ENCODE data around the gene ERC2.
"Not testable (repeated sequence)": the region's sequence is repeated elsewhere in the genome, so short reads cannot be mapped to it uniquely, and the experiment has no call there.

Gene ERC2

DNA sequence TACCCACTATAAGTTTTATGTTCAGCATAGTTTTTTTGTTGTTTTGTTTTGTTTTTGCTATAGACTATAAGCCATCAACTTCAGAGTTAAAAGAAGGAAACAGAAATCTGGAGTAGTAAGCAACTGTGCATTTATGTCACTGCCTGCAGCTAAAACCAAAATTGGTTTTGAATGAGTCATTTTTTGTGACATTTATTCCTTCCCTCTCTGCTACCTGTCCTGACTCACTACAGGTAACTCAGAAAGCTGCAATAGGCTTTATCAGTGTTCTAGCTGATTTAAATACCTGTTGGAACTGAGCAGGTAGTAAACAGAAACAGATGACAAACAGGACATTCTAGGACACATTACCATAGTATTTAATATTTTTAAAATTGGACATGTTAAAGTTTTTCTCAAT, 587.9 kb downstream of the ERC2 start:
- no peak for DNase-seq (ENCODE audit: low spot score)

GRCh38 chr3:55879901-55880331, 588.4 kb downstream of the ERC2 start:
- no peak for DNase-seq (ENCODE audit: low spot score)

GRCh38 chr3:55877703-55878102, 590.6 kb downstream of the ERC2 start:
- no peak for DNase-seq (ENCODE audit: low spot score)

GRCh38 chr3:55876560-55876959, 591.7 kb downstream of the ERC2 start:
- no peak for DNase-seq (ENCODE audit: low spot score)

- no peak for DNase-seq (ENCODE audit: low spot score)
Measured at GRCh38 chr3:55875113-55875512, 593.2 kb downstream of the ERC2 start.

- DNase-seq (ENCODE audit: low spot score): no peak
Measured at GRCh38 chr3:55873523-55874254, 594.6 kb downstream of the ERC2 start.

DNA sequence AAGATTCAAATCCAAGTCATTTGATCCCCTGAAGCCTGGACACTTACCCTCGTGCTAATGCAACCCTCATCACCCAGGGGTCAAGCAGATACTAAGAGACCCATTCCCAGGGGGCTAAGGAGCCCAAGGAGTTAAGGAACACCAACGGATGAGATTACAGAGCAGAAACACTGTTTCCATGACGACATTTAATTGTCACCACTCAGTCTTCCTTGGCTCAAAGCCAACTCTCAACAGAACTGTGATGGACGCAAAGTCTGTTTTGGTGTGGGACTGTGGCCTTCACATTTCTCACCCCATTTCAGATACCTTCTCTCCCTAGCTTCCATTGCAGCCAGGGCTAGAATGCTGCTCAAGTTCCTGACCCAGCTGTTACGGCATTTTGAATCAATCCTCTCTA, 597.7 kb downstream of the ERC2 start:
- DNase-seq (ENCODE audit: low spot score): no peak

GRCh38 chr3:55868347-55868746, 599.9 kb downstream of the ERC2 start:
- DNase-seq (ENCODE audit: low spot score): no peak

DNA sequence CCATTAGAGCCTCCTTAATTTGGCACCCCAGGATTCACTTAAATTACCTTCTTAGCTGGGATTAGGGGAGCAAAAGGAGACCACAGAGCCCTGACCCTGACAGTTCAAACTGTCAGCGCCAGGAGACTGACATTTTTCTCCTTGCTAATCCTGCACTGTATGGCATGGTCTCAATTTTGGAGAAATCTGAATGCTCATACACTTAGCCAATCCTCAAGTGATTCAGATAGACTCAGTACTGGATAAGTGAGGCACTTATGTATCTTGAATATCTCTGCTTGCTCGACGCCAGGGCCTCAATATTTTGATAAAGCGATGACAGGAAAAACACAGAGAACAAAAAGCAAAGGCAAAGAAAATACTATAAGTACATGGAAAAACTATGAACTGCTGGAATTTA, 605.2 kb downstream of the ERC2 start:
- DNase-seq (ENCODE audit: low spot score): no peak

DNA sequence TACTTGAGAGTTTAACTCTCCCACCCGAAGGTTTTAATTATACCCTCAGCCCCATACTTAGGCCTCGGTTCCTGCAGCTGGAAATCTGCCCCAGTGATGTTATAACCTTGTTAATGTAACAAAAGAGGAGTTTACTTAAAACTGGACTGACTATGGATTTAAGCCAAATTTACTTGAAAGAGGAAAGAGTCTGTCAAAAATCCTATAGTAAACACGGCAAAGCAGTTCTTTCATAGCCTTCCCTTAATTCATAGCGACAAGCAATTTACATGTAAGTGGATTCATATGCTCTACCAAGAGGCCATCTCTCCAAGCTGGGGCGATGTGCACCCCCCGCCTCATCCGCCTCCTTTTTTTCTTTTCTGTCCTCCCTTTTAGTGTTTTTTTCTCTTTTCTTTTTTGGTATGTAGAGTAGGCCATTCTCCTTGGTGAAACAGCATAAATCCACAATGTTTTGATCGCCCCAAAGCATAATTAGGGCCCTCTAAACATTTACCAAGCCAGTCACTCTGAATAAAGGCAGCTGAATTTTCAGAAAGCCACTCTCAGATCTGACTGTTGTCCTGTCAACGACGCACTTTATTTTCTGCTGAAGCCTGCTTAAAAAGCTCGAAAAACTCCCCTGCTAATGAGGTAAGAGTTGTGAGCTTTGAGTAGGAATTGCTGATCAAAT, 608.1 kb downstream of the ERC2 start:
- DNase-seq (ENCODE audit: low spot score): no peak

DNA sequence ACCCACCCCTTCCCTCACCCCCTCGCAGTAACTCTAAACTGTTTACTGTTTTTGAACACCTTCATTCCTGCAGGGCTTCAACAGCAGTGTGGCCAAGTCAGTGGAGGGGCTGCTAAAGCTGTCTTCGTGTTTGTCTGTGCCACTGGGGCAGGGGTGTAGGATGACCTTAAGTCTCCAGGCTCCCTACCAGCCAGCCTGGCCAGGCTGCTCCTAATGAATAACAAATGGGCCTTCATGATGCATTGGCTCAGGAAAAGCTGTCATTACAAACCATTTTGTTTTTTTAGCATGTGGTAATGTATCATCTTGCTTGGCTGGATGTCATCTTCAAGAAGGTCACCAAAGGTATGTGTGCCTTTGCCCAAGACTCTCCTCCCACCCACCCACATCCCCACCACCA, 609.0 kb downstream of the ERC2 start:
- DNase-seq (ENCODE audit: low spot score): no peak

- DNase-seq (ENCODE audit: low spot score): no peak
Measured at GRCh38 chr3:55858727-55859126, 609.5 kb downstream of the ERC2 start.

DNA sequence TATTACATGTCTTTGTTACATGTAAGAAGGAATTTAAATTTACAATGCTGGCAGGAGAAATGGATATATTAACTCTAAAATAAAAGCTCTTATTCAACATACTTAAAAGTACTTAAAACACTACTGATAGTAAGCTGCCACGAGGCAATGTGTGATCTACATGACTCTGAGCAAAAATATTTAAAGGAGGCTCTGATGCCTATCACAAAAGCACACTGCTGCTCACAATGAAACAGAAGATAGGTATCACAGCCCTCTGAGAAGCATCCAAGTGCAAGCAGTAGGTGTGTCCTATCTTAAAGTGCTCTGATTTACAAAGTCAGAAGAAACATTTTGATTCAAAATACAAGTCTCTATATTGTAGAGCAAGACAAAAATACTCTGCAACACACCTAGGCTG, 610.0 kb downstream of the ERC2 start:
- DNase-seq (ENCODE audit: low spot score): no peak

DNA sequence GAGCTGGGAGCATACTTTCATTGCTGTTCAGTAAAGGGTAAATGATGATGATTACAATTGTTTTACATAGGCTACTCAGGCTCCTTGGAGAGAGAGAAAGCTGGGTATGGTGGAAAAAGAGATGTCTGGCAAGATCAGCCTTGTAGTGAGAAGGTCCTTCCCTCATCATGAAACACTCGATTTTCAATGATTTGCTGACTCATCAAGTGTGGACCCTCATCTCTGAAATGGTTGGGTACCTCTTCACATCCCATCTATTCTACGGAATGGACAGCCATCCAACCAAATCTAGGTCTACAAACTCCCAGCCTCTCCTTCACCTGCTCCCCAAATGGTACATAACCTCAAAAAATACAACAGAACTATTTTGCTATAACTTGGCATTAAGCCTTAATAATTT, 610.6 kb downstream of the ERC2 start:
- DNase-seq (ENCODE audit: low spot score): no peak

DNA sequence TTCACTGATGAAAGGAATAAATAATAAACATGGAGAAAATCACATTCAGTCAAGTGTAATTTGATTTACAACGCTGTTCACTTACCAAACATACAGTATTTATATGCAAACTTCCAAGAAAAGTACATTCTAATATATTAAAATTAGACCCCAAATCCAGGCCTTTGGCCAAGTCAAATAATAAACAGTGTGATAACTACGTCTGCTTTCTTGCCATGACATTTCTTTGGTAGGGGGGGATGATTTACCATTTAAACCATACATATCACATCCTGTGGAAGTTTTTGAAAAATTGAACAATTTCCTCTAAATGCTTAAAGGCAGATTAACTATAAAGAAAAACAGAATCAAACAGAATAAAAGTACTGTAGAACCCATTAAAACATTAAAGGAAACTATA, 613.0 kb downstream of the ERC2 start:
- no peak for DNase-seq (ENCODE audit: low spot score)

- DNase-seq (ENCODE audit: low spot score): no peak
Measured at GRCh38 chr3:55854494-55854893, 613.8 kb downstream of the ERC2 start.

DNA sequence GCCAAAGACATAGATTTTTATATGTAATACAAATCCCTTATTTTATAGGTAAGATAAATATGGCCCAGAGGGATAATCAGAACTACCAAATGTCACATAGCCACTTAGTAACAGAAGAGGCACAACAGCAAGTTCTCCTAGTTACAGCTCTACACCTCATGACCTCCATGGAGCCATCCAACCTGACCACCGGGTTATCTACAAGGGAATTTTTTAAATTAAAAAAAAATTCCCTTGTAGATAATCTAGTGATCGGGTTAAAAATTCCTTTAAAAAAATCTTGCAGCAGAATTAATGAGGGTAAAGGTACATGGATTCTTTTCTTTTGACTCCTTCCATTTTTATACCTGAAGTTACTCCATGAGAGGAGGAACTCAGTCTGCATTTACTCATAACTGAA, 615.9 kb downstream of the ERC2 start:
- no peak for DNase-seq (ENCODE audit: low spot score)

GRCh38 chr3:55842204-55842603, 626.1 kb downstream of the ERC2 start:
- DNase-seq (ENCODE audit: low spot score): no peak

GRCh38 chr3:55831876-55832275, 636.4 kb downstream of the ERC2 start:
- DNase-seq (ENCODE audit: low spot score): not testable (repeated sequence)

DNA sequence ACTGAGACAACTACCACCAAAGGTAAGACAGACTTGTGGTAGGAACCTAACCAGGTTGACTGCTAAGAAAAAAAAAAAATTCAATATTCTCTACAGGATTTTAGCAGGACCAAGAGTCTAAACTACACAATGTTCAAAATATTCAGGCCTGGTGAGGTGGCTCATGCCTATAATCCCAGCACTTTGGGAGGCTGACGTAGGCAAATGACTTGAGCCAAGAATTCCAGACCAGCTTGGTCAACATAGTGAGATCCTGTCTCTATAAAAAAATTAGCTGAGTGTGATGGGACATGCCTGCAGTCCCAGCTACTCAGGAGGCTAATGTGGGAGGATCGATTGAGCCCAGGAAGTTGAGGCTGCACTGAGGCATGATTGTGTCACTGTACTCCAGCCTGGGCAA, 639.6 kb downstream of the ERC2 start:
- DNase-seq (ENCODE audit: low spot score): no peak

GRCh38 chr3:55827786-55828185, 640.5 kb downstream of the ERC2 start:
- DNase-seq (ENCODE audit: low spot score): no peak

- DNase-seq (ENCODE audit: low spot score): no peak
Measured at GRCh38 chr3:55826731-55827496, 641.4 kb downstream of the ERC2 start.

GRCh38 chr3:55826097-55826496, 642.2 kb downstream of the ERC2 start:
- DNase-seq (ENCODE audit: low spot score): no peak

Data from HuH-7 (cell line).